HepG2 (cell line): ENCODE data around the gene DCUN1D2. TPM values are rescaled to one million over a fixed set of nuclear protein-coding genes. Genes with fewer than 3 reads are reported as not detected.

ENCODE experiments used
- ARNT ChIP-seq: fragments of 450-650 bp; IDR thresholded peaks from 2 replicates; pipeline ENCODE4 v1.6.1; 2017
- ATF1 ChIP-seq: IDR thresholded peaks from 2 replicates; pipeline ENCODE4 v1.6.1; 2016; ENCODE audit warnings: mild to moderate bottlenecking, control low read depth
- CREM ChIP-seq, 2 experiments: sonication (generic) in 1 of 2; formaldehyde crosslinking in 1 of 2; IDR thresholded peaks; 2 replicates each; pipeline versions ENCODE4 v1.4.0 to v1.6.1; 2016 to 2020; ENCODE audit warnings: antibody characterized with exemption in 1 of 2, mild to moderate bottlenecking in 1 of 2, missing genetic modification reagents in 1 of 2
- CTCF ChIP-seq: sonication (generic); formaldehyde crosslinking; IDR thresholded peaks from 2 replicates; pipeline ENCODE4 v1.5.0; 2020; ENCODE audit warnings: mild to moderate bottlenecking, missing genetic modification reagents, moderate library complexity
- DDIT3 ChIP-seq: sonication (generic); formaldehyde crosslinking; IDR thresholded peaks from 2 replicates; pipeline ENCODE4 v1.4.0; 2020; ENCODE audit warnings: mild to moderate bottlenecking, missing genetic modification reagents
- EP300 ChIP-seq, 3 experiments: sonication (generic) in 1 of 3; formaldehyde crosslinking in 1 of 3; IDR thresholded peaks; 2 replicates each; pipeline versions ENCODE4 v1.5.1 to v1.6.1; 2011 to 2020; ENCODE audit warnings: low read depth in 2 of 3, low read length in 2 of 3, borderline replicate concordance in 1 of 3, improper control_type of control experiment in 1 of 3, mild to moderate bottlenecking in 1 of 3, missing genetic modification reagents in 1 of 3, moderate library complexity in 1 of 3
- FIP1L1 ChIP-seq: fragments of 200-400 bp; formaldehyde crosslinking; IDR thresholded peaks from 2 replicates; pipeline ENCODE4 v1.6.1; 2018; ENCODE audit warnings: low read depth, mild to moderate bottlenecking, low read length, moderate library complexity, borderline replicate concordance; ENCODE audit not compliant: insufficient read depth
- HDAC6 ChIP-seq: fragments of 200-600 bp; sonication (generic); IDR thresholded peaks from 2 replicates; pipeline ENCODE4 v1.7.0; 2017; ENCODE audit warnings: mild to moderate bottlenecking, antibody characterized with exemption, low read length, low read depth
- HNF4A ChIP-seq: sonication (generic); formaldehyde crosslinking; IDR thresholded peaks from 2 replicates; pipeline ENCODE4 v1.4.0; 2020; ENCODE audit warnings: missing genetic modification reagents
- HNRNPH1 ChIP-seq: fragments of 200-400 bp; formaldehyde crosslinking; optimal IDR thresholded peaks from 2 replicates; pipeline ENCODE3; 2017; ENCODE audit warnings: mild to moderate bottlenecking, low read depth, low read length
- IRX3 ChIP-seq: sonication (generic); formaldehyde crosslinking; IDR thresholded peaks from 2 replicates; pipeline ENCODE4 v1.8.1; 2023; ENCODE audit warnings: mild to moderate bottlenecking, low read depth, missing genetic modification reagents, borderline replicate concordance
- RBM39 ChIP-seq: fragments of 200-400 bp; formaldehyde crosslinking; IDR thresholded peaks from one replicate; pipeline ENCODE4 v1.6.1; 2018; ENCODE audit warnings: antibody characterized with exemption, mild to moderate bottlenecking, low read depth, low read length; ENCODE audit not compliant: poor library complexity, severe bottlenecking
- REPIN1 ChIP-seq: sonication (generic); formaldehyde crosslinking; IDR thresholded peaks from 2 replicates; pipeline ENCODE4 v1.8.0; 2022; ENCODE audit warnings: missing genetic modification reagents, low read depth, mild to moderate bottlenecking, borderline replicate concordance
- RFXANK ChIP-seq: IDR thresholded peaks from 2 replicates; pipeline ENCODE4 v1.6.1; 2016
- SMAD1 ChIP-seq: sonication (generic); formaldehyde crosslinking; IDR thresholded peaks from 2 replicates; pipeline ENCODE4 v1.4.0; 2020; ENCODE audit warnings: missing genetic modification reagents, low read depth, mild to moderate bottlenecking, borderline replicate concordance
- SOX13 ChIP-seq, 3 experiments: fragments of 450-650 bp in 1 of 3; sonication (generic) in 1 of 3; formaldehyde crosslinking in 1 of 3; IDR thresholded peaks in 2 of 3; conservative IDR thresholded peaks in 1 of 3; 2 replicates each; pipeline versions ENCODE4 v1.5.0 to v1.6.1; 2016 to 2020; ENCODE audit warnings: antibody characterized with exemption in 1 of 3, mild to moderate bottlenecking in 1 of 3, missing compliant biosample characterization in 1 of 3, missing genetic modification reagents in 1 of 3, moderate library complexity in 1 of 3
- SOX5 ChIP-seq: IDR thresholded peaks from 2 replicates; pipeline ENCODE4 v1.6.1; 2016; ENCODE audit warnings: borderline replicate concordance
- TAF15 ChIP-seq: fragments of 200-400 bp; formaldehyde crosslinking; IDR thresholded peaks from one replicate; pipeline ENCODE4 v1.6.1; 2018; ENCODE audit warnings: mild to moderate bottlenecking, low read depth, low read length; ENCODE audit not compliant: poor library complexity, severe bottlenecking
- THAP9 ChIP-seq: sonication (generic); formaldehyde crosslinking; IDR thresholded peaks from 2 replicates; pipeline ENCODE4; 2020; ENCODE audit warnings: missing genetic modification reagents, mild to moderate bottlenecking, borderline replicate concordance
- ZNF451 ChIP-seq: sonication (generic); formaldehyde crosslinking; IDR thresholded peaks from 2 replicates; pipeline ENCODE4 v1.5.0; 2020; ENCODE audit warnings: mild to moderate bottlenecking, missing genetic modification reagents
- ZNF510 ChIP-seq: sonication (generic); formaldehyde crosslinking; IDR thresholded peaks from 2 replicates; pipeline ENCODE4 v1.4.0; 2020; ENCODE audit warnings: low read depth, mild to moderate bottlenecking, missing genetic modification reagents
- ZNF530 ChIP-seq: sonication (generic); formaldehyde crosslinking; IDR thresholded peaks from 2 replicates; pipeline ENCODE4 v1.5.0; 2020; ENCODE audit warnings: low read depth, mild to moderate bottlenecking, missing genetic modification reagents
- ZNF75D ChIP-seq: sonication (generic); formaldehyde crosslinking; IDR thresholded peaks from 2 replicates; pipeline ENCODE4 v1.8.1; 2023; ENCODE audit warnings: missing genetic modification reagents, mild to moderate bottlenecking, borderline replicate concordance
- ZSCAN20 ChIP-seq: sonication (generic); formaldehyde crosslinking; IDR thresholded peaks from 2 replicates; pipeline ENCODE4 v1.4.0; 2020; ENCODE audit warnings: missing genetic modification reagents, mild to moderate bottlenecking, borderline replicate concordance
- polyA plus RNA-seq, 8 experiments: library from polyadenylated mRNA; depleted of rRNA in 3 of 8; stranded (reverse) in 7 of 8; unstranded in 1 of 8; fragments of >200 nt; fragmentation: Illumina TruSeq in 4 of 8; extraction: Trizol in 4 of 8; gene quantifications; 2 replicates each; pipeline versions ENCODE4 v1.2.1 to v1.2.3, GENCODE V29; 2011 to 2016; ENCODE audit warnings: low read depth in 4 of 8, missing spikeins in 1 of 8, mixed read lengths in 1 of 8; ENCODE audit not compliant: insufficient read depth in 1 of 8
- total RNA-seq, 5 experiments: library from RNA; depleted of rRNA; stranded (reverse); fragments of >200 nt; fragmentation: Illumina TruSeq; extraction: Trizol; gene quantifications; 2 replicates each; pipeline ENCODE4 v1.2.3, GENCODE V29; 2016; ENCODE audit warnings: low read depth in 1 of 5

The DCUN1D2 gene
- total and polyA plus RNA-seq, 2 of the 13 experiments (the other 11 are each of a cell fraction or from before 2014, with no cell fraction given), result 9.1 to 9.6 TPM

DNA sequence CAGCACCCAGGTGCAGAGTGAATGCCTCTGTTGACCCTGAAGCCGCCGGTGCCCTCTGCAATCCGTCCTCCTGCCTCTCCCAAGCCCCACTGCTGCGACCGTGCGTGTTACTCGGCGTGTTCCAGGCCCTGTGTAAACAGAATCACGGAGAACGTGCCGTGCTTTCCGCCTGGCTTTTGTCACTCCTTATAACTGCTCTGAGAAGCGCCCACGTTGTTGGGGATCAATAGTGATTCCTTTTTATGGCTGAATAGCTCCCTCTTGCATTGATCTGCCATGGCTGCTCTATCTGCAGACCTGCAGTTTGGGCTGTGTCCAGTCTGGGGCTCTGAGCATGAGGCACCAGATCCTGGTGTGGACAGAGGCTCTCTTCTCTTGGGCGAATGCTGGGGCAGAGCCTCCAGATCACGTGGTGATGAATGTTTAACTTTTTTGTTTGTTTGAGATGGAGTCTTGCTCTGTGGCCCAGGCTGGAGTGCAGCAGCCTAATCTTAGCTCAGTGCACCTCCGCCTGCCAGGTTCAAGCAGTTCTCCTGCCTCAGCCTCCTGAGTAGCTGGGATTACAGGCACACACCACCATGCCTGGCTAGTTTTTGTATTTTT lies 53.0 kb downstream of the DCUN1D2 start (continued):
- TF ChIP-seq CTCF (CRISPR knock-in tag) (peak; percentile 52), ZNF510 (CRISPR knock-in tag) (no peak), HDAC6 (no peak), TAF15 (no peak), CREM (IDR thresholded peaks at IDR 0.05) (no peak), CREM (CRISPR knock-in tag; IDR thresholded peaks at IDR 0.05) (no peak), HNRNPH1 (no peak), SOX13 (IDR thresholded peaks at IDR 0.05) (no peak), SOX13 (CRISPR knock-in tag; conservative IDR thresholded peaks at IDR 0.05 in 1 of 2, IDR thresholded peaks at IDR 0.05 in 1 of 2) (no peak), REPIN1 (peak; percentile 54; the same call in 1 of the 2 replicates), EP300 (IDR thresholded peaks at IDR 0.05; ENCODE audit: low read depth in 2 of 2, low read length in 2 of 2) (no peak), EP300 (CRISPR knock-in tag; IDR thresholded peaks at IDR 0.05; ENCODE audit: borderline replicate concordance) (no peak; the same call in 1 of the 2 replicates), ARNT (no peak), THAP9 (CRISPR knock-in tag) (peak; percentile 57; the same call in 1 of the 2 replicates), ZNF451 (CRISPR knock-in tag) (no peak), RBM39 (no peak), ATF1 (no peak), IRX3 (CRISPR knock-in tag) (no peak; the same call in 1 of the 2 replicates), SOX5 (peak; percentile 45; the same call in 1 of the 2 replicates), ZNF530 (no peak), DDIT3 (CRISPR knock-in tag) (no peak), RFXANK (CRISPR knock-in tag) (0 out of 2 replicates have a peak, but pooled peaks have one; percentile 34), ZNF75D (CRISPR knock-in tag) (no peak), ZSCAN20 (CRISPR knock-in tag) (no peak), FIP1L1 (no peak), SMAD1 (CRISPR knock-in tag) (no peak; the same call in 1 of the 2 replicates), HNF4A (CRISPR knock-in tag) (0 out of 2 replicates have a peak, but pooled peaks have one; percentile 13)
